ENCODE results near the gene CACNG3. TPM values are rescaled to one million over a fixed set of nuclear protein-coding genes. Genes with fewer than 3 reads are reported as not detected.

The CACNG3 gene
- total and polyA plus RNA-seq, 2 donors (not counting 1 experiment from before 2014, with no cell fraction given): not detected

- H3K4me3 Mint-ChIP-seq: no peak overlapping the region
- H3K4me3 ChIP-seq (ENCODE audit: control extremely low read depth in 1 of 5, extremely low read depth in 1 of 5, insufficient read depth in 1 of 5, low read depth in 2 of 5, low read length in 4 of 5): no peak overlapping the region
- no peaks in the 10 kb centered on the region for H4K20me1 ChIP-seq (ENCODE audit: control insufficient read depth, insufficient read depth, low read length, poor library complexity, severe bottlenecking)
- H3K4me1 ChIP-seq (ENCODE audit: control insufficient read depth in 2 of 2, insufficient read depth in 2 of 2, low read length in 2 of 2): no peaks in the 10 kb centered on the region
- 92% methylated on average over 1 of the region's 5 CpGs for WGBS (ENCODE audit: insufficient coverage)
- no peak overlapping the region for H3K27ac ChIP-seq (ENCODE audit: low read length in 2 of 2)
- peaks cover 41% of the 10 kb centered on the region for H3K27me3 Mint-ChIP-seq
- intact Hi-C loops (cut with micrococcal nuclease): no loop called here
- ChIA-PET CTCF (no interaction called here), POLR2A (no interaction called here)
- H3K79me2 ChIP-seq (ENCODE audit: control insufficient read depth, insufficient read depth, low read length): no peaks in the 10 kb centered on the region
- no peaks in the 10 kb centered on the region for H3K9me3 ChIP-seq (ENCODE audit: control extremely low read depth in 1 of 3, control insufficient read depth in 2 of 3, insufficient read depth in 1 of 3, low read length in 2 of 3)
- DNase-seq (no peak), ATAC-seq (ENCODE audit: low read depth) (no peak)
- no peak overlapping the region for H3K27ac Mint-ChIP-seq
- H3K4me2 ChIP-seq (replicated peaks; ENCODE audit: low read depth, low read length, poor library complexity, severe bottlenecking): no peak overlapping the region
- H3K9ac ChIP-seq (ENCODE audit: low read length): no peak overlapping the region
- H3K36me3 ChIP-seq (replicated peaks in 1 of 2; ENCODE audit: control extremely low read depth in 1 of 2, control insufficient read depth in 1 of 2, extremely low read depth in 1 of 2, insufficient read depth in 2 of 2, low read length in 1 of 2): no peaks in the 10 kb centered on the region
- no peaks in the 10 kb centered on the region for H3K27me3 ChIP-seq (replicated peaks in 1 of 4; ENCODE audit: control extremely low read depth in 1 of 4, control insufficient read depth in 3 of 4, insufficient read depth in 4 of 4, low read length in 3 of 4)
- TF ChIP-seq CTCF (IDR thresholded peaks at IDR 0.05) (no peak), EZH2 (IDR thresholded peaks at IDR 0.05; ENCODE audit: borderline replicate concordance, insufficient read depth, low read depth, low read length, poor library complexity, severe bottlenecking) (no peak)
- no peak overlapping the region for H2AFZ ChIP-seq (ENCODE audit: insufficient read depth, low read depth, low read length, poor library complexity, severe bottlenecking)
- H3K9me3 Mint-ChIP-seq (ENCODE audit: insufficient read depth): no peaks in the 10 kb centered on the region
- H3K4me1 Mint-ChIP-seq: no peaks in the 10 kb centered on the region
Observed at GRCh38 chr16:24352746-24353145, 96.6 kb downstream of the CACNG3 start.

- TF ChIP-seq EZH2 (IDR thresholded peaks at IDR 0.05; ENCODE audit: borderline replicate concordance, insufficient read depth, low read depth, low read length, poor library complexity, severe bottlenecking): no peak
- TF ChIP-seq CTCF (IDR thresholded peaks at IDR 0.05): no peak
- WGBS (ENCODE audit: insufficient coverage): 68% methylated on average over 4 of the region's 5 CpGs
- intact Hi-C loops (cut with micrococcal nuclease): no loop called here
- H3K4me1 Mint-ChIP-seq: no peaks in the 10 kb centered on the region
- Histone ChIP-seq H2AFZ (ENCODE audit: insufficient read depth, low read depth, low read length, poor library complexity, severe bottlenecking) (no peak overlapping the region), H3K36me3 (replicated peaks in 1 of 2; ENCODE audit: control extremely low read depth in 1 of 2, control insufficient read depth in 1 of 2, extremely low read depth in 1 of 2, insufficient read depth in 2 of 2, low read length in 1 of 2) (no peaks in the 10 kb centered on the region), H3K27me3 (replicated peaks in 1 of 4; ENCODE audit: control extremely low read depth in 1 of 4, control insufficient read depth in 3 of 4, insufficient read depth in 4 of 4, low read length in 3 of 4) (no peaks in the 10 kb centered on the region), H3K79me2 (ENCODE audit: control insufficient read depth, insufficient read depth, low read length) (no peaks in the 10 kb centered on the region), H3K4me2 (replicated peaks; ENCODE audit: low read depth, low read length, poor library complexity, severe bottlenecking) (no peak overlapping the region), H3K4me1 (ENCODE audit: control insufficient read depth in 2 of 2, insufficient read depth in 2 of 2, low read length in 2 of 2) (no peaks in the 10 kb centered on the region), H4K20me1 (ENCODE audit: control insufficient read depth, insufficient read depth, low read length, poor library complexity, severe bottlenecking) (no peaks in the 10 kb centered on the region), H3K9ac (ENCODE audit: low read length) (no peak overlapping the region), H3K4me3 (ENCODE audit: control extremely low read depth in 1 of 5, extremely low read depth in 1 of 5, insufficient read depth in 1 of 5, low read depth in 2 of 5, low read length in 4 of 5) (no peak overlapping the region), H3K27ac (ENCODE audit: low read length in 2 of 2) (no peak overlapping the region), H3K9me3 (ENCODE audit: control extremely low read depth in 1 of 3, control insufficient read depth in 2 of 3, insufficient read depth in 1 of 3, low read length in 2 of 3) (no peaks in the 10 kb centered on the region)
- ChIA-PET POLR2A (no interaction called here), CTCF (no interaction called here)
- H3K27ac Mint-ChIP-seq: no peak overlapping the region
- H3K27me3 Mint-ChIP-seq: peaks cover 39% of the 10 kb centered on the region
- no peak for ATAC-seq (ENCODE audit: low read depth)
- no peaks in the 10 kb centered on the region for H3K9me3 Mint-ChIP-seq (ENCODE audit: insufficient read depth)
- no peak for DNase-seq
- H3K4me3 Mint-ChIP-seq: no peak overlapping the region
Observed at GRCh38 chr16:24353622-24354021, 97.5 kb downstream of the CACNG3 start.
